Stomach (tissue), 4 donors: ENCODE measurements around the gene CRYBA4.

Source experiments
- EP300 ChIP-seq: sonication (generic); formaldehyde crosslinking; IDR thresholded peaks from one replicate; pipeline ENCODE4 v1.6.1; 2017; ENCODE audit warnings: antibody characterized with exemption
- POLR2AphosphoS5 ChIP-seq, 3 donors: sonication (generic); formaldehyde crosslinking; IDR thresholded peaks; one replicate each; pipeline ENCODE4 v1.6.1; 2016; ENCODE audit warnings: antibody characterized with exemption in 3 of 3
- TF ChIP-seq, protein P1 (sequence below), 7 experiments: fragments of 450-650 bp in 4 of 7; fragments of 200-600 bp in 3 of 7; sonication (generic) in 3 of 7; IDR thresholded peaks; one replicate each; pipeline ENCODE4 v1.5.1; 2016 to 2019; ENCODE audit warnings: antibody characterized with exemption in 7 of 7, control low read depth in 2 of 7, mild to moderate bottlenecking in 1 of 7

DNA sequence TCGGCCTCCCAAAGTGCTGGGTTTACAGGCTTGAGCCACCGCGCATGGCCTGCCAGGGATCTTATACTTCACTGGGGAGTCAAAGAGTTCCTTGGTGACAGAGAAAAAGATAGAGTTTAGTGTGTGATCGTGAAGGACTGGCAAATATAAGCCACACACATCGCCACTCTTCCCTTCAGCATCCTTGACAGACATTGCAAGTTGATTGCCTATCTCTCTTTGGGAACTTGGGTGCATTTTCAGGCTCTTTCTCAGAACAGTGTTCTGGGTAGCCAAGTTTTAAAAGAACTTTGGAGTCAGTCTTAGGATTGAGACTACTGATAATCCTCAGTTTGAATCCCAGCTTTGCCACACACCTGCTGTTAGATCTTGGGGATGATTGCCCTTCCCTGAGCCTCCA lies 55.5 kb downstream of the CRYBA4 start:
- TF ChIP-seq, protein P1, sequence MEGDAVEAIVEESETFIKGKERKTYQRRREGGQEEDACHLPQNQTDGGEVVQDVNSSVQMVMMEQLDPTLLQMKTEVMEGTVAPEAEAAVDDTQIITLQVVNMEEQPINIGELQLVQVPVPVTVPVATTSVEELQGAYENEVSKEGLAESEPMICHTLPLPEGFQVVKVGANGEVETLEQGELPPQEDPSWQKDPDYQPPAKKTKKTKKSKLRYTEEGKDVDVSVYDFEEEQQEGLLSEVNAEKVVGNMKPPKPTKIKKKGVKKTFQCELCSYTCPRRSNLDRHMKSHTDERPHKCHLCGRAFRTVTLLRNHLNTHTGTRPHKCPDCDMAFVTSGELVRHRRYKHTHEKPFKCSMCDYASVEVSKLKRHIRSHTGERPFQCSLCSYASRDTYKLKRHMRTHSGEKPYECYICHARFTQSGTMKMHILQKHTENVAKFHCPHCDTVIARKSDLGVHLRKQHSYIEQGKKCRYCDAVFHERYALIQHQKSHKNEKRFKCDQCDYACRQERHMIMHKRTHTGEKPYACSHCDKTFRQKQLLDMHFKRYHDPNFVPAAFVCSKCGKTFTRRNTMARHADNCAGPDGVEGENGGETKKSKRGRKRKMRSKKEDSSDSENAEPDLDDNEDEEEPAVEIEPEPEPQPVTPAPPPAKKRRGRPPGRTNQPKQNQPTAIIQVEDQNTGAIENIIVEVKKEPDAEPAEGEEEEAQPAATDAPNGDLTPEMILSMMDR (IDR thresholded peaks at IDR 0.05), result no peak
- no peak for TF ChIP-seq POLR2AphosphoS5 (IDR thresholded peaks at IDR 0.05)
- TF ChIP-seq EP300, result no peak
